Effector CD8-positive, alpha-beta T cell (primary cell): ENCODE data around the gene MYH8.

ENCODE experiments used
- DNase-seq: peaks from one replicate; lab custom pipeline; 2025; lab: John Stamatoyannopoulos, UW
- total RNA-seq, 4 experiments: gene quantifications; one replicate each; lab custom pipeline; 2026; lab: John Stamatoyannopoulos, UW

The MYH8 gene
- 0 to 0.35 (median 0) reads per million in 4 experiments for total RNA-seq

- no peak for DNase-seq
These were observed at the start of gene MYH8 for GRCh38 chr17:10421900-10422542. Gene MYH8, minus strand, starts transcription at chr17:10421950. Its CDS starts 1,723 bp downstream, at chr17:10420227.

DNA sequence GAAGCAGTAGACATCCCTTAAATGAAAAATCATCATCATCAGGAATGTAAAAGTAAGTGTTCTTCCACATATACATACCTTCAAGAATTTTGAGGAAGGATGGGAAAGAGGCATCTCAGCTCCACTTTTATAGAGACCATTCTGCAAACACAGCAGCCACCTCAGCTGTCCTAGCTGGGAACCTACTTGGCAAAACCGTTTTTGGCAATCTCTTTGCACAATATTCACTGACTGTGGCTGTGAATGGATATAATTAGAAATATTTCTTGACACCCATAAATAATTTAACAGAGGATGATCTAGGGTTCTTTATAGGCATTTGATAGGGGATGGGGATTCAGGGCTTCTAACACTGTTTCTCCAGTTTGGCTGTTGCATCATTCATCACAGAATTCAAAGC, 47.7 kb upstream of the MYH8 start, which contains the start of gene MYH4:
Gene MYH4 (minus strand): TSS at position 101 of the 400 bp plus-strand sequence. CDS start 2,814 bp downstream, outside the sequence.
- DNase-seq = no peak

- no peak for DNase-seq
These were observed 41.7 kb upstream of the MYH8 start for GRCh38 chr17:10463402-10463801.

DNA sequence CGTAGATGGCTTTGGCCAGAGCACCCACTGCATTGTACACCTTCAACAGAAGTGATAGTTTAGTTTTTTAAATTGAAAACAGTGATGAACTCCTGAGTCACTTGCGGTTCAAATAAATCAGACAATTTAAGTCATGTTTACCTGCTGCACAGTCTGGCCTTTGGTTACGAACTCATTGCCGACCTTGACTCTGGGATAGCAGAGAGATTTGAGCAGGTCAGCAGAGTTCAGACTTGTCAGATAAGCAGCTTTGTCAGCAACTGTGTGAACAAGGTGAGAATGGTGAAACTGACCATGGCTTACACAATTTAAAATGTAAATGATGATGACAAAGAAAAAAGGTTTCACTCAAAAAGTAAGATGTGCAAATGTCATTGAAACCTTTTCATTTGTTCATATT, 38.3 kb upstream of the MYH8 start:
- DNase-seq = no peak

DNA sequence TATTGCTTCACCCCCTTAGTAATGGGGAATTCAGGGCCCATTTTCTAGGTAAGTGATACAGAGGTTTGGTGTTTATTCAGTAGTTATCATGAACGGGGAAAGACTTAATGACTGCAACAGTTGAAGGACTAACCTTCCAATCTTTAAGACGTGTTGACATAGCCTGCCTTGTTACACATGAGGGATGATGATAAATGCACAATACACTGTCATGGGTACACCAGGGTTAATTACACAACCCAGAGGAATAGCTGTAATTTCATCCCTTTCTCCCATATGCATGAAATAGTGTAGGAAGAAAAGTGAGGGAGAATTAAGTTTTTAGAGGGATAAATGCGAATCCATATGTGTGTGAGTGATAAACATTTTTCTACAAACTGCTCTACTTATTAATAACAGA, 37.0 kb upstream of the MYH8 start:
- no peak for DNase-seq

DNA sequence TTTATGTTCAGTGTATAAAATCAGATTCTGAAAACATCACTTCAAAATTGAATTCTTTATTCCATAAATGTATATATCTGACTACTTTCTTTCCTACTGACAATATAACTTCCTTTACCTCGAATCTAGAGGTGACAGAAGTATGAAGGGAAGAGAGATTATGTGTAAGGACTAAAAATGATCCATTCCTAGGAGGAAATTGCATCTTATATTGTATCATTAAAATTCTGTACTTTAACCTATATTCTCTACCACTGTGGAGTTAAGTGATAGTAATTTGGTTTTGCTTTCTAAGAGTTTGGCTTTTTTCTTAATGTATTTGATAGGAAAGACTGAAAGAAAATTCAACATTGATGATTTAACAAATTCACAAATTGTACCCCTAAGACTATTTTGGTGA, 36.2 kb upstream of the MYH8 start:
- DNase-seq = no peak

GRCh38 chr17:10447026-10447931, 25.5 kb upstream of the MYH8 start:
- no peak for DNase-seq

- DNase-seq = no peak
These were observed 18.1 kb upstream of the MYH8 start for GRCh38 chr17:10439816-10440215.

- DNase-seq = no peak
These were observed 13.3 kb upstream of the MYH8 start for GRCh38 chr17:10435096-10435495.

DNA sequence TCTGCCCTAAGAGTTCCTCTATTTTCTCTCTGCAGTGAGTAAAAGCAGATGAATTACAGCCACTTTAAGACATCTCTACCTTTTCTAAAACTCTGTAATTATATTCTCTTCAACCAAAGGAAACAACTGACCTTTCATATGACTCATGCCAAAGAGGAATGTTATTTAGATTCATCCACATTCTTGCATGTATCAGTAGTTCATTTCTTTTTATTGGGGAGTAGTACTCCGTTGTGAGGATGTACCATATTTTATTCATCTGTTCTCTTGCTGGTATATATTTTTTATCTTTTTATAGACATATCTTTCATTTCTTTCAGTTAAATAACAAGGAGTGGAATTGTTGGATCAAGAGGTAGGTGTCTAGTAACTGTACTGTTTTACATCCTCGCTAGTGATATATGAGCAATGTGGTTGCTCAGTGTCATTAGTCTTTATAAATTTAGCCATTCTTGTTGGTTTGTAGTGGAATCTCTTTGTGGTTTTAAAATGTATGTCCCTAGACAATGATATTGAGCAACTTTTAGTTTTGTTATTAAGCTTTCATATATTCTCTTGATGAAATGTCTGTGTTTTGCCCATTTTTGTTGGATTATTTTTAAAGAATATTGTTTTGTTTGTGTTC, 7.8 kb upstream of the MYH8 start:
- no peak for DNase-seq

GRCh38 chr17:10428781-10429180, 7.0 kb upstream of the MYH8 start:
- DNase-seq = no peak

GRCh38 chr17:10421211-10421610, 539 bp downstream of the MYH8 start:
- no peak for DNase-seq

DNA sequence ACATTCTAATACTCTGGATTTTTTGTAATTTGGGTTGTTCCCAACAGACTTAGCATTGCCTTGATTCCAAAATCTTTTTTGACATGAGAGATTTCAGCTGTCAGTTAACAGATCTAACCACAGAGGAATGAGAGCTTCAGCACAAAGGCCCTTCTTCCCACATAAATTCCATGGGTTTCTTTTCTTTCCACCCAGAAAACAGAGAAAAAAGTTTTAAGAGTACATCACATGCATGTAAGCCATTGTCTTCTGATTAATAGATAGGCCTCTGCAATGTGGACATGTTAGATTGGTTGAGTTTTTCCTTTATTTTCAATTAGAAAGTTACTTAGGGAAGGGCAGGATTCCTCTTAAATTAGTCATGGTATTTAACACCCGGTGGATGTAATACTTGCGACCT, 939 bp downstream of the MYH8 start:
- DNase-seq = no peak

DNA sequence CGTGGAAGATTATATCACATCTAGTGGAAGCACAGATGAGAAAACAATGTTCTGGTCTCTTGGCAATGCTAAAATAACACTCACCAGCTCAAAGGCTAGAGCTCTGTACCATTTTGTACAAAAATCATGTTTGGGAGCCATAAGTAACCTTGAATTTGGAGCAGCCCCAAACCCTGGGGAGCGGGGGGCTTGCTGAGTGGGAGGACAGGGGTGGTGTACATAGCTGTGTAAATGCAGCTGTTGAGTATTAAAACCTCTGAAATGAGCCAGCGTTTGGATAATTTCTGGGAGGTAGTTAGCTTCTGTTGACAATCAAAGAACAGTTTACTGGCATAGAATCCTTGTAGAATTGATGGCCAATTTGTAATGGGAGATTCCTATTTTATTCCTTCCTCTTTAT, 4.3 kb downstream of the MYH8 start:
- DNase-seq = no peak

DNA sequence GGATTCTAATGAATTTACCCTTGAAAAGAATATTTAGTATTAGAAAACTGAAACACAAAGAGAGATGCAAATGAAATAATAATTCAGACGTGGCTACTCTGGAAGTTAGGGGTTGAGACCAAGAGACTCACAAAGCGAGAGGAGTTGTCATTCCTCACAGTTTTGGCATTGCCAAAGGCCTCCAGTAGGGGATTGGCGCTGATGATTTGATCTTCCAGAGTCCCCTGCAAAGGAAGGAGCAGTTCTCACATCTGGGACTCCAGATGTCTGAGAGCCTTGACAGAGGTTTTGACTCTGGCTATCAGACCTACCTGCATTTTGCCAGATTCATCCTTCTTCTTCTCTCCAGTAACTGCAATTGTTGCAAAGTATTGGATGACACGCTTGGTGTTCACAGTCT, 6.6 kb downstream of the MYH8 start:
- no peak for DNase-seq

DNA sequence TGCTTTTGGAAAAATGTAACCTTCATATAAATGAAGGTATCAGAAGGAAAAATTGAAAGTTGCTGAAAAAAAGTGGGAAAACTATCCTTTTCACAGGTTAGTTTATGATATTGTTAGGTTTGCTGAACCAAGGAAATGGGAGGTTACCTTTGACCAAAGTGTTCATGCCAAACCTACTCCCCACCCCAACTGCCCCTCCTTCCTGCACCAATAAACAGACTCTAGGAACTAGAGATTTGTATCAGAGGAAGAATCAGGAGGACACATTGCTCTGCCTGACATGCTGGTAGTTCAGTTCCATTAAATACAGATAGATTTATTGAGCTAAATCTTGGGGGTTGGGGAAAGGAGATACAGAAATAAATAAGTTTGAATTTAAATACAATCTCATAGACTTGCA, 18.2 kb downstream of the MYH8 start:
- no peak for DNase-seq

- no peak for DNase-seq
These were observed 23.4 kb downstream of the MYH8 start for GRCh38 chr17:10398352-10398751.

- no peak for DNase-seq
These were observed 25.1 kb downstream of the MYH8 start for GRCh38 chr17:10396524-10397163.

GRCh38 chr17:10394201-10394887, 27.4 kb downstream of the MYH8 start:
- DNase-seq = no peak

DNA sequence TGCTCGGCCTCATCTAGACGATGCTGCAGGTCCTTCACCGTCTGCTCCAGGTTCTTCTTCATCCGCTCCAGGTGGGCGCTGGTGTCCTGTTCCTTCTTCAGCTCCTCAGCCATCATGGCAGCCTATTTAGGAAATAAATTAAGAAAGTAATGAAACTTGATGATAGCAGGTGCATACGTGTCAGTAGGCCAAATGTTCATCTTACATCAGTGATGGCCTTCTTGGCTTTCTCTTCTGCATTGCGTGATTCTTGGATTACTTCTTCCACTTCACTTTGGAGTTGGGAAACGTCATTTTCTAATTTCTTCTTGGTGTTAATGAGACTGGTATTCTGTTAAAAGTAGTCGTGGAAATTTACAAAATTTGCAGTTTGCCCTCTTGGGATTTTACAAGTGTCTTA, 28.9 kb downstream of the MYH8 start:
- DNase-seq = no peak

- DNase-seq = no peak
These were observed 35.9 kb downstream of the MYH8 start for GRCh38 chr17:10385871-10386270.

DNA sequence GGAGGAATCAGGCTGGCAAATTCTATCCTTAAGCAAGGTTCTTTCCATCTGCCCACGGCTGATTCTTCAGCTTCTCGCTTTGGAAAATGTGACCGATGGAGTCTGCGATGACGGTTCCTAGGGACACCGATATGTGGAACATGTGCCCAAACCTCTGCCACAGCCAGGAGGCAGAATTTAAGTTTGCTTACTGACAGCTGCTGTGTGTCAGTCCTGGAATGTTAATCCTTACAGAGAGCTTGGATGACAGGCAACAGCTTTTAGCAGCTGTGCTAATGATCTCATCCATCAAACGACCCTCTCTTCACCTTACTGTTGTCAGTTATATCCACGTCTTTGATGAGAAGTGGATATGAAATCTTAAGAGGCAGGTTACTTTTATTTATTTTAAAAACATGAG, 37.6 kb downstream of the MYH8 start:
- no peak for DNase-seq
